A549 (cell line): ENCODE results near the gene SUGP2.
"Not testable (repeated sequence)": the region's sequence is repeated elsewhere in the genome, so short reads cannot be mapped to it uniquely, and the experiment has no call there.

Source experiments
- CTCF ChIP-seq: fragments of >200 bp; sonication (Bioruptor Twin); formaldehyde crosslinking; IDR thresholded peaks from 3 replicates; pipeline ENCODE4 v1.5.1; 2016
- MAFK ChIP-seq: fragments of 450-650 bp; IDR thresholded peaks from 2 replicates; pipeline ENCODE4 v1.6.1; 2014; ENCODE audit not compliant: partially characterized antibody
- MAX ChIP-seq: IDR thresholded peaks from 2 replicates; pipeline ENCODE4 v1.6.1; 2012
- NPAS2 ChIP-seq: fragments of 250-450 bp; sonication (Bioruptor Pico); IDR thresholded peaks from 2 replicates; pipeline ENCODE4 v1.8.0; 2022; ENCODE audit warnings: mild to moderate bottlenecking, moderate library complexity, borderline replicate concordance
- POLR2A ChIP-seq: IDR thresholded peaks from 2 replicates; pipeline ENCODE4 v1.6.1; 2012; ENCODE audit warnings: mild to moderate bottlenecking, low read length
- TFCP2L1 ChIP-seq: fragments of 250-450 bp; sonication (Bioruptor Pico); IDR thresholded peaks from 2 replicates; pipeline ENCODE4 v1.5.0; 2021; ENCODE audit warnings: mild to moderate bottlenecking

- not testable (repeated sequence) for TF ChIP-seq TFCP2L1 (CRISPR knock-in tag); NPAS2; CTCF; POLR2A; MAFK; MAX
These were observed 9.9 kb downstream of the SUGP2 start for GRCh38 chr19:19023376-19023775.
